Measurements from ENCODE around the gene CECR2. TPM values are rescaled to one million over a fixed set of nuclear protein-coding genes. Genes with fewer than 3 reads are reported as not detected.
A peak's percentile ranks its signal among the peaks of the same experiment; 100 is the strongest.

Gene CECR2
- total RNA-seq, 1 donor from 2014 or later, result 40.5 TPM

- H3K4me3 Mint-ChIP-seq (ENCODE audit: low read depth), result no peak overlapping the region
- peaks cover 12% of the 10 kb centered on the region for H3K4me1 Mint-ChIP-seq (ENCODE audit: low read depth)
- TF ChIP-seq CTCF (IDR thresholded peaks at IDR 0.05; ENCODE audit: unreplicated experiment), result no peak
- DNase-seq (ENCODE audit: low spot score, unreplicated experiment), result peak; percentile 14
- H3K9me3 Mint-ChIP-seq (ENCODE audit: low read depth), result no peaks in the 10 kb centered on the region
- peaks cover 4% of the 10 kb centered on the region for H3K27me3 Mint-ChIP-seq
- H3K27ac Mint-ChIP-seq, result peak overlapping the region; percentile 30
- H3K36me3 Mint-ChIP-seq (ENCODE audit: insufficient read depth), result no peaks in the 10 kb centered on the region
Measured at GRCh38 chr22:17334059-17334458, 35.2 kb upstream of the CECR2 start.

DNA sequence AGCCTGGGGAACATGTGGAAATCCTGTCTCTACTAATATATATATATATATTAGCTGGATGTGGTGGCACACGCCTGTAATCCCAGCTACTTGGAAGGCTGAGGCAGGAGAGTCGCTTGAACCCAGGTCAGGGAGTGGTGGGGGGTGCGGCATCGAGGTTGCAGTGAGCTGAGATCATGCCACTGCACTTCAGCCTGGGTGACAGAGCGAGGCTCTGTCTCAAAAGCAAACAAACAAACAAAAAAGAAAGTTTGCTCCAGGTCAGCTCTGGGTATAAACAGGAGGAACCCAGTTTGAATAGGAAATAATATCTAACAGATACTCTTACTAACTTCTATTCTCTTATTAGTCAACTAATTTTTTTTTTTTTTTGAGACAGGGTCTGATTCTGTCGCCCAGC, 34.3 kb upstream of the CECR2 start:
- DNase-seq (ENCODE audit: low spot score, unreplicated experiment), result no peak
- Mint-ChIP-seq H3K4me3 (ENCODE audit: low read depth) (no peak overlapping the region), H3K27ac (no peak overlapping the region), H3K9me3 (ENCODE audit: low read depth) (no peaks in the 10 kb centered on the region), H3K27me3 (peaks cover 8% of the 10 kb centered on the region), H3K36me3 (ENCODE audit: insufficient read depth) (no peaks in the 10 kb centered on the region), H3K4me1 (ENCODE audit: low read depth) (peaks cover 15% of the 10 kb centered on the region)
- no peak for TF ChIP-seq CTCF (IDR thresholded peaks at IDR 0.05; ENCODE audit: unreplicated experiment)

GRCh38 chr22:17336061-17336460, 33.2 kb upstream of the CECR2 start:
- Mint-ChIP-seq H3K4me1 (ENCODE audit: low read depth) (peaks cover 15% of the 10 kb centered on the region), H3K36me3 (ENCODE audit: insufficient read depth) (no peaks in the 10 kb centered on the region), H3K27ac (no peak overlapping the region), H3K4me3 (ENCODE audit: low read depth) (no peak overlapping the region), H3K27me3 (peaks cover 8% of the 10 kb centered on the region), H3K9me3 (ENCODE audit: low read depth) (no peaks in the 10 kb centered on the region)
- DNase-seq (ENCODE audit: low spot score, unreplicated experiment), result no peak
- TF ChIP-seq CTCF (IDR thresholded peaks at IDR 0.05; ENCODE audit: unreplicated experiment), result no peak

- peak overlapping the region; percentile 70 for H3K27ac Mint-ChIP-seq
- no peaks in the 10 kb centered on the region for H3K36me3 Mint-ChIP-seq (ENCODE audit: insufficient read depth)
- no peak overlapping the region for H3K4me3 Mint-ChIP-seq (ENCODE audit: low read depth)
- no peak for TF ChIP-seq CTCF (IDR thresholded peaks at IDR 0.05; ENCODE audit: unreplicated experiment)
- H3K9me3 Mint-ChIP-seq (ENCODE audit: low read depth), result no peaks in the 10 kb centered on the region
- H3K27me3 Mint-ChIP-seq, result peaks cover 8% of the 10 kb centered on the region
- no peak for DNase-seq (ENCODE audit: low spot score, unreplicated experiment)
- peaks cover 15% of the 10 kb centered on the region for H3K4me1 Mint-ChIP-seq (ENCODE audit: low read depth)
Measured at GRCh38 chr22:17337639-17338038, 31.6 kb upstream of the CECR2 start.

DNA sequence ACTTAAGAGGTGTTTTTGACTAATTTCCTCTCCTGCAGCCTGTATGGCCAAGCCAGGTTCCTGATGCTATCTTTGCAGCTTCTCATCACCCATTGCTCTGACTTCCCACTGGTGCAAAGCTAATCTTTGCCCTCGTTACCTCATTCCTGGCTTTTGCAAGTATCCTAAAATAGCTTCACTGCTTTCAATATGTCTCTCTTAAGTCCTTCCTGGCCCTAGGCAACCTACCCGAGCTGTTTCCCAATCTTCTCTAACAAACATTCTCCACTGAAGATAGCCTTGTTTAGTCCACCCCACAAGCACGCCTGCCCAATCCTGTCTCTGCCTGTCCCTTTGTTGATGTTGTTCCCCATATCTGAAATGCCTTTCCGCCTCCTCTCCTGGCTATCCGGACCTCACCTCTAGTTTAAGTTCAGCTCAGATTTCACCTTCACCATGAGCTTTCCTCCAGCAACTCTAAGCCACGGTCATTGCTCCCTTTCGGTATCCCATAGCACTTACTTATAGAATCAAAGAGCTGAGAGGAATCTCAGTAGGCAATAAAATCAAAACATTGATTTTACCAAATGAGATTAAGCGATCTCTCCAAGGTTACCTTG, 30.1 kb upstream of the CECR2 start:
- TF ChIP-seq CTCF (IDR thresholded peaks at IDR 0.05; ENCODE audit: unreplicated experiment), result no peak
- H3K4me1 Mint-ChIP-seq (ENCODE audit: low read depth), result peaks cover 10% of the 10 kb centered on the region
- H3K9me3 Mint-ChIP-seq (ENCODE audit: low read depth), result no peaks in the 10 kb centered on the region
- no peak for DNase-seq (ENCODE audit: low spot score, unreplicated experiment)
- no peak overlapping the region for H3K4me3 Mint-ChIP-seq (ENCODE audit: low read depth)
- H3K36me3 Mint-ChIP-seq (ENCODE audit: insufficient read depth), result no peaks in the 10 kb centered on the region
- peaks cover 8% of the 10 kb centered on the region for H3K27me3 Mint-ChIP-seq
- H3K27ac Mint-ChIP-seq, result no peak overlapping the region

All from progenitor cell of endocrine pancreas (in vitro differentiated cells).